ENCODE results near the gene SBF2. TPM values are rescaled to one million over a fixed set of nuclear protein-coding genes. Genes with fewer than 3 reads are reported as not detected.

SBF2 gene
- total RNA-seq, 1 donor from 2014 or later, result 24.0 TPM

GRCh38 chr11:10051868-10052586 lies 242.0 kb downstream of the SBF2 start:
- H3K4me3 ChIP-seq (ENCODE audit: low read depth, low read length), result no peak overlapping the region
- no peak for TF ChIP-seq CTCF (IDR thresholded peaks at IDR 0.05; ENCODE audit: insufficient read depth, low read length, severe bottlenecking)
- no peaks in the 10 kb centered on the region for H3K27me3 ChIP-seq (ENCODE audit: control insufficient read depth, insufficient read depth, low read length)
- no peak for FAIRE-seq
- no peaks in the 10 kb centered on the region for H3K36me3 ChIP-seq (ENCODE audit: control insufficient read depth, insufficient read depth, low read length)
- DNase-seq (ENCODE audit: low read depth), result no peak

GRCh38 chr11:10050561-10050960 lies 243.5 kb downstream of the SBF2 start:
- H3K4me3 ChIP-seq (ENCODE audit: low read depth, low read length), result no peak overlapping the region
- peak; percentile 82 for DNase-seq (ENCODE audit: low read depth)
- TF ChIP-seq CTCF (IDR thresholded peaks at IDR 0.05; ENCODE audit: insufficient read depth, low read length, severe bottlenecking), result no peak
- no peak for FAIRE-seq
- no peaks in the 10 kb centered on the region for H3K36me3 ChIP-seq (ENCODE audit: control insufficient read depth, insufficient read depth, low read length)
- no peaks in the 10 kb centered on the region for H3K27me3 ChIP-seq (ENCODE audit: control insufficient read depth, insufficient read depth, low read length)

- Histone ChIP-seq H3K4me3 (ENCODE audit: low read depth, low read length) (no peak overlapping the region), H3K27me3 (ENCODE audit: control insufficient read depth, insufficient read depth, low read length) (no peaks in the 10 kb centered on the region), H3K36me3 (ENCODE audit: control insufficient read depth, insufficient read depth, low read length) (no peaks in the 10 kb centered on the region)
- FAIRE-seq (no peak), DNase-seq (ENCODE audit: low read depth) (no peak)
- TF ChIP-seq CTCF (IDR thresholded peaks at IDR 0.05; ENCODE audit: insufficient read depth, low read length, severe bottlenecking), result no peak
These were observed 244.3 kb downstream of the SBF2 start for GRCh38 chr11:10049756-10050155.

- Histone ChIP-seq H3K4me3 (ENCODE audit: low read depth, low read length) (no peak overlapping the region), H3K27me3 (ENCODE audit: control insufficient read depth, insufficient read depth, low read length) (no peaks in the 10 kb centered on the region), H3K36me3 (ENCODE audit: control insufficient read depth, insufficient read depth, low read length) (no peaks in the 10 kb centered on the region)
- FAIRE-seq (no peak), DNase-seq (ENCODE audit: low read depth) (no peak)
- TF ChIP-seq CTCF (IDR thresholded peaks at IDR 0.05; ENCODE audit: insufficient read depth, low read length, severe bottlenecking), result no peak
These were observed 245.7 kb downstream of the SBF2 start for GRCh38 chr11:10048350-10048749.

- peak; percentile 12 for DNase-seq (ENCODE audit: low read depth)
- Histone ChIP-seq H3K4me3 (ENCODE audit: low read depth, low read length) (no peak overlapping the region), H3K36me3 (ENCODE audit: control insufficient read depth, insufficient read depth, low read length) (no peaks in the 10 kb centered on the region), H3K27me3 (ENCODE audit: control insufficient read depth, insufficient read depth, low read length) (no peaks in the 10 kb centered on the region)
- peak; percentile 75 for FAIRE-seq
- TF ChIP-seq CTCF (IDR thresholded peaks at IDR 0.05; ENCODE audit: insufficient read depth, low read length, severe bottlenecking), result no peak
These were observed 249.4 kb downstream of the SBF2 start for GRCh38 chr11:10044618-10045017.

GRCh38 chr11:10042699-10043098 lies 251.3 kb downstream of the SBF2 start:
- DNase-seq (ENCODE audit: low read depth) (no peak), FAIRE-seq (no peak)
- H3K27me3 ChIP-seq (ENCODE audit: control insufficient read depth, insufficient read depth, low read length), result no peaks in the 10 kb centered on the region
- no peak for TF ChIP-seq CTCF (IDR thresholded peaks at IDR 0.05; ENCODE audit: insufficient read depth, low read length, severe bottlenecking)
- no peak overlapping the region for H3K4me3 ChIP-seq (ENCODE audit: low read depth, low read length)
- no peaks in the 10 kb centered on the region for H3K36me3 ChIP-seq (ENCODE audit: control insufficient read depth, insufficient read depth, low read length)

All from bronchial epithelial cell (primary cell).